OCI-M2 (cell line): Measurements from ENCODE around the gene ZNF28.
"Not testable (repeated sequence)": the region's sequence is repeated elsewhere in the genome, so short reads cannot be mapped to it uniquely, and the experiment has no call there.

Source experiments
- DNase-seq: peaks from one replicate; lab custom pipeline; 2025; ENCODE audit not compliant: unreplicated experiment; lab: John Stamatoyannopoulos, UW

ZNF28 gene

GRCh38 chr19:52782864-52783263 is 38.6 kb downstream of the ZNF28 start:
- not testable (repeated sequence) for DNase-seq

DNA sequence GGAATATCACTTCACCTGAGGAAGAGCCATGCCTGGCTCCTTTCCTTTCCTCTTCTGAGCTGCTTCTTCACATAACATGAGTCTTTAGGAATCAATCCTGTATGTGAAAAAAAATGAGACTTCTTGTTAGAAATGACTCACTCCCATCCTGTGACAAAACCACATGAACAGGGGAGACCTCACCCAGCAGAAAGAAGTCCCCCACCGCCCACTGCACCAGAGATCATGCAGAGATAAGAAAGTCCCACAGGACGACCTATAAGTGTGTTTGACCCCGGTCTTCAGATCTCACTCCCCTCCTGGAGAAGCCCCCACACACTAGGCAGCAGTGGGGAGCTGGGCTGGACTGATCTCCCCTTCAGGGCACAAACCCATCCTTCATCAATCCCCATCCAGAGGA is 42.6 kb downstream of the ZNF28 start:
- DNase-seq, result no peak

DNA sequence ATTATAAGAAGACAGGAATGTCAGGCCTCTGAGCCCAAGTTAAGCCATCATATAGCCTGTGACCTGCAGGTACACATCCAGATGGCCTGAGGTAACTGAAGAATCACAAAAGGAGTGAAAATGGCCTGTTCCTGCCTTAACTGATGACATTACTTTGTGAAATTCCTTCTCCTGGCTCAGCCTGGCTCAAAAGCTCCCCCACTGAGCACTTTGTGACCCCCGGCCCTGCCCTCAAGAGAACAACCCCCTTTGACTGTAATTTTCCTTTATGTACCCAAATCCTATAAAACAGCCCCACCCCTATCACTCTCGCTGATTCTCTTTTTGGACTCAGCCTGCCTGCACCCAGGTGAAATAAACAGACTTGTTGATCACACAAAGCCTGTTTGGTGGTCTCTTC is 65.0 kb downstream of the ZNF28 start:
- not testable (repeated sequence) for DNase-seq

GRCh38 chr19:52749780-52750179 is 71.7 kb downstream of the ZNF28 start:
- no peak for DNase-seq

DNA sequence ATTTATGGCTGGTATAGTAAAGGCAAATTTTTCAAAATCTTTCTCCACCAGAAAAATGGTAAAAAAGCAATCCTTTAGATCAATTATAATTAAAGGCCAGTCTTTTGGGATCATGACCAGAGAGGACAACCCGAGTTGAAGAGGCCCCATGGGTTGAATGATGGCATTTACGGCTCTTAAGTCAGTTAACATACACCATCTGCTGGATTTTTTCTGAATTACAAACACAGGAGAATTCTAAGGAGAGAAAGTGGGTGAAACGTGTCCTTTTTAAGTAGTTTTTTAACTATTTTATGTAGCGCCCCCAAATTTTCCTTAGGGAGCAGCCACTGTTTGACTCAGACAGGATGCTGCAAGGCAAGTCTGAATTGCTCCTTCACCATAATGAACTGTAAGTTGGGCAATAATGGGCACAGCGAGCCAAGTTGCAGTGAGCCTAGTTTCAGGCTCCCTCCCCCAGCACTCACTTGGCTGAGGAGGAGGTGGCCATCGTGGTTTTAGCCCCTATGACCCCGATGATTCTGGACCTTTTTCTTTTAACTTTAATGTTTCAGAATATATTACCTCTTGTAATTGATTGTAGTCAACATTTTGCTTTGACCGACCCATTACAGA is 73.0 kb downstream of the ZNF28 start:
- DNase-seq, result no peak
